Right lobe of liver (tissue), 4 donors: ENCODE results near the gene PEAK1.

ENCODE experiments used
- POLR2A ChIP-seq: fragments of 450-650 bp; IDR thresholded peaks from one replicate; pipeline ENCODE4 v1.6.1; 2017; ENCODE audit warnings: antibody characterized with exemption, mild to moderate bottlenecking
- TF ChIP-seq, protein P1 (sequence below), 4 donors: fragments of 200-600 bp in 3 of 4; fragments of 450-650 bp in 1 of 4; IDR thresholded peaks; one replicate each; pipeline versions ENCODE4 v1.5.1 to v1.8.0; 2016 to 2022; ENCODE audit warnings: antibody characterized with exemption in 4 of 4, mild to moderate bottlenecking in 2 of 4
- donor health status: DM: no; HTN: no; CAD: no.
- donor health status: DM: no; HTN: no; CAD: no.
- donor health status: DM: no; HTN: yes; CAD: no.

DNA sequence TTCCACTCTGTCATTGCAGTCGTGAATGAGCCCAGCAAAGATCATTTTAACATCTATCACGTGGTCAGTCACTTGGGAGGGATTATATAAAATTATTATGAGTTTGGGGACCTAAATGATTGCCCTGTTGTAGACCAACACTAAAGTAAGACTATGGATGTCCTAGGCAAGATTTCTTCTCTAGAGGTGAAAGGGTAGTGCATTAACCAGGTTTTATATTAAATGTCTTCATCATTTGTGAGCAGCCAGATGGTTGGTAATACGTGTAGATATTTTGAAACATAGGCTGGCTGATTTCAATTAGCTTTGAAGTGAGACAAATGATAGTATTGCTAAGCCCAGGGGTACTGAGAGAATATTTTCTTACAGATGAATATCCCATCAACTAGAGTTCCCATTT, 198.7 kb downstream of the PEAK1 start:
- TF ChIP-seq, protein P1, sequence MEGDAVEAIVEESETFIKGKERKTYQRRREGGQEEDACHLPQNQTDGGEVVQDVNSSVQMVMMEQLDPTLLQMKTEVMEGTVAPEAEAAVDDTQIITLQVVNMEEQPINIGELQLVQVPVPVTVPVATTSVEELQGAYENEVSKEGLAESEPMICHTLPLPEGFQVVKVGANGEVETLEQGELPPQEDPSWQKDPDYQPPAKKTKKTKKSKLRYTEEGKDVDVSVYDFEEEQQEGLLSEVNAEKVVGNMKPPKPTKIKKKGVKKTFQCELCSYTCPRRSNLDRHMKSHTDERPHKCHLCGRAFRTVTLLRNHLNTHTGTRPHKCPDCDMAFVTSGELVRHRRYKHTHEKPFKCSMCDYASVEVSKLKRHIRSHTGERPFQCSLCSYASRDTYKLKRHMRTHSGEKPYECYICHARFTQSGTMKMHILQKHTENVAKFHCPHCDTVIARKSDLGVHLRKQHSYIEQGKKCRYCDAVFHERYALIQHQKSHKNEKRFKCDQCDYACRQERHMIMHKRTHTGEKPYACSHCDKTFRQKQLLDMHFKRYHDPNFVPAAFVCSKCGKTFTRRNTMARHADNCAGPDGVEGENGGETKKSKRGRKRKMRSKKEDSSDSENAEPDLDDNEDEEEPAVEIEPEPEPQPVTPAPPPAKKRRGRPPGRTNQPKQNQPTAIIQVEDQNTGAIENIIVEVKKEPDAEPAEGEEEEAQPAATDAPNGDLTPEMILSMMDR (IDR thresholded peaks at IDR 0.05): no peak
- TF ChIP-seq POLR2A: no peak
